Neural cell (in vitro differentiated cells): ENCODE results near the gene WDHD1. TPM values are rescaled to one million over a fixed set of nuclear protein-coding genes. Genes with fewer than 3 reads are reported as not detected.

Experiments used
- H2AFZ ChIP-seq: fragments of 200-600, 300-800 bp; sonication (generic), shearing (Covaris generic); 2 replicates; pipeline ENCODE4 v1.6.0; 2014; ENCODE audit warnings: low read depth, mild to moderate bottlenecking, antibody characterized with exemption, low read length, moderate library complexity
- H3F3A ChIP-seq: fragments of 200-600 bp; shearing (Covaris generic); 2 replicates; pipeline ENCODE4 v1.6.1; 2016; ENCODE audit warnings: mild to moderate bottlenecking, moderate library complexity, mixed read lengths, antibody characterized with exemption, low read length; ENCODE audit not compliant: insufficient read depth, poor library complexity, severe bottlenecking
- H3K27ac ChIP-seq: fragments of 200-600, 300-800 bp; sonication (generic), shearing (Covaris generic); 2 replicates; pipeline ENCODE4 v1.5.1; 2014; ENCODE audit warnings: mild to moderate bottlenecking, low read length, moderate library complexity
- H3K27me3 ChIP-seq: fragments of 300-800, 200-600 bp; sonication (generic), shearing (Covaris generic); 2 replicates; pipeline ENCODE4 v1.6.0; 2014; ENCODE audit warnings: mild to moderate bottlenecking, low read depth, low read length, moderate library complexity; ENCODE audit not compliant: insufficient read depth
- H3K36me3 ChIP-seq: fragments of 300-800, 200-600 bp; sonication (generic), shearing (Covaris generic); 2 replicates; pipeline ENCODE4 v1.5.1; 2014; ENCODE audit warnings: mild to moderate bottlenecking, antibody characterized with exemption, low read length, moderate library complexity; ENCODE audit not compliant: insufficient read depth
- H3K4me2 ChIP-seq: fragments of 300-800, 200-600 bp; sonication (generic), shearing (Covaris generic); 2 replicates; pipeline ENCODE4 v1.6.0; 2014; ENCODE audit warnings: mild to moderate bottlenecking, low read length
- H3K4me3 ChIP-seq: fragments of 300-800, 200-600 bp; sonication (generic), shearing (Covaris generic); 2 replicates; pipeline ENCODE4 v1.5.1; 2014; ENCODE audit warnings: mild to moderate bottlenecking, low read length, moderate library complexity
- H3K79me2 ChIP-seq: fragments of 200-600 bp; shearing (Covaris generic); replicated peaks from 2 replicates; pipeline ENCODE4 v1.6.0; 2014; ENCODE audit warnings: mild to moderate bottlenecking, low read length, moderate library complexity; ENCODE audit not compliant: insufficient read depth
- H3K9ac ChIP-seq: fragments of 300-800, 200-600 bp; sonication (generic), shearing (Covaris generic); 2 replicates; pipeline ENCODE4 v1.6.1; 2016; ENCODE audit warnings: mild to moderate bottlenecking, low read length, mixed read lengths
- H3K9me2 ChIP-seq: fragments of 200-600 bp; shearing (Covaris generic); 2 replicates; pipeline ENCODE4 v1.6.1; 2016; ENCODE audit warnings: mild to moderate bottlenecking, low read length, mixed read lengths; ENCODE audit not compliant: insufficient read depth
- H3K9me3 ChIP-seq: fragments of 200-600, 300-800 bp; sonication (generic), shearing (Covaris generic); 2 replicates; pipeline ENCODE4 v1.6.1; 2016; ENCODE audit warnings: mild to moderate bottlenecking, mixed run types, low read length, moderate library complexity, mixed read lengths
- H4K20me1 ChIP-seq: fragments of 200-600 bp; shearing (Covaris generic); 2 replicates; pipeline ENCODE4 v1.6.1; 2016; ENCODE audit warnings: mild to moderate bottlenecking, mixed run types; ENCODE audit not compliant: insufficient read depth
- CTCF ChIP-seq: fragments of 450-650 bp; IDR thresholded peaks from 2 replicates; pipeline ENCODE4 v1.5.1; 2014; ENCODE audit warnings: antibody characterized with exemption, mild to moderate bottlenecking, moderate library complexity; ENCODE audit not compliant: poor library complexity, severe bottlenecking
- EP300 ChIP-seq: fragments of 450-650 bp; conservative IDR thresholded peaks from 2 replicates; pipeline ENCODE4 v1.6.1; 2014; ENCODE audit warnings: antibody characterized with exemption, mild to moderate bottlenecking, moderate library complexity; ENCODE audit not compliant: poor library complexity, severe bottlenecking
- EZH2 ChIP-seq: fragments of 200-600, 300-800 bp; shearing (Covaris generic), sonication (generic); IDR thresholded peaks from 2 replicates; pipeline ENCODE4 v1.6.1; 2014; ENCODE audit warnings: antibody characterized with exemption, low read length, borderline replicate concordance, mild to moderate bottlenecking; ENCODE audit not compliant: insufficient read depth, poor library complexity, severe bottlenecking
- MXI1 ChIP-seq: fragments of 450-650 bp; conservative IDR thresholded peaks from 2 replicates; pipeline ENCODE4 v1.6.1; 2014; ENCODE audit warnings: antibody characterized with exemption, mild to moderate bottlenecking; ENCODE audit not compliant: poor library complexity, severe bottlenecking
- POLR2AphosphoS5 ChIP-seq: IDR thresholded peaks from 2 replicates; pipeline ENCODE4 v1.6.1; 2012
- RAD21 ChIP-seq: fragments of 450-650 bp; conservative IDR thresholded peaks from 2 replicates; pipeline ENCODE4 v1.6.1; 2014; ENCODE audit warnings: antibody characterized with exemption, mild to moderate bottlenecking, moderate library complexity
- REST ChIP-seq: IDR thresholded peaks from 2 replicates; pipeline ENCODE4 v1.6.1; 2012; ENCODE audit warnings: borderline replicate concordance
- SMC3 ChIP-seq: fragments of 450-650 bp; conservative IDR thresholded peaks from 2 replicates; pipeline ENCODE4 v1.6.1; 2014; ENCODE audit warnings: antibody characterized with exemption, mild to moderate bottlenecking, moderate library complexity; ENCODE audit not compliant: poor library complexity
- TAF1 ChIP-seq: IDR thresholded peaks from 2 replicates; pipeline ENCODE4 v1.6.1; 2012; ENCODE audit warnings: low read depth
- polyA plus RNA-seq: library from polyadenylated mRNA; depleted of rRNA; stranded (reverse); fragments of >200 nt; gene quantifications from 2 replicates; pipeline ENCODE4 v1.2.3, GENCODE V29; 2014

WDHD1 gene
- polyA plus RNA-seq, 1 donor from 2014 or later, result 8.0 TPM

DNA sequence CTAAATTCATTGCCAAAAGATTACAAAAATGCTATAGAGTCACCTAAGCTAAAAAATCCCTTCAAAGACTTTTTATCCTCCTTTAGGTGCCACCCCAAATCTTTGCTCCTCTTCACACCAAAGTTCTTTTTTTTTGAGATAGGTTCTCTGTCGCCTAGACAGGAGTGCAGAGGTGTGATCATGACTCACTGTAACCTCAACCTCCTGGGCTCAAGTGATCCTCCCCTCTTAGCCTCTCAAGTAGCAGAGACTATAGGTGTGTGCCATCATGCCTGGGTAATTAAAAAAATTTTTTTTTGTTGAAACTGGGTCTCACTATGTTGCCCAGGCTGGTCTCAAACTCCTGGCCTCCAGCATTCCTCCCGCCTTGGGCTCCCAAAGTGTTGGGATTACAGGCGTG lies 47.9 kb downstream of the WDHD1 start:
- TF ChIP-seq RAD21 (no peak), CTCF (no peak), REST (no peak), EZH2 (no peak), MXI1 (no peak), TAF1 (no peak), SMC3 (no peak), POLR2AphosphoS5 (no peak), EP300 (no peak)
- H3K36me3 ChIP-seq, result no peaks in the 10 kb centered on the region
- no peak overlapping the region for H2AFZ ChIP-seq
- H3K4me2 ChIP-seq, result no peak overlapping the region
- no peaks in the 10 kb centered on the region for H3F3A ChIP-seq
- no peaks in the 10 kb centered on the region for H4K20me1 ChIP-seq
- no peaks in the 10 kb centered on the region for H3K27me3 ChIP-seq
- H3K9me3 ChIP-seq, result no peaks in the 10 kb centered on the region
- H3K27ac ChIP-seq, result no peak overlapping the region
- H3K4me3 ChIP-seq, result no peak overlapping the region
- H3K9ac ChIP-seq, result no peak overlapping the region
- H3K9me2 ChIP-seq, result no peaks in the 10 kb centered on the region
- no peaks in the 10 kb centered on the region for H3K79me2 ChIP-seq

GRCh38 chr14:54976316-54976715 lies 50.6 kb downstream of the WDHD1 start:
- no peaks in the 10 kb centered on the region for H3K27me3 ChIP-seq
- H3K27ac ChIP-seq, result no peak overlapping the region
- H3K9ac ChIP-seq, result no peak overlapping the region
- H3F3A ChIP-seq, result no peaks in the 10 kb centered on the region
- H4K20me1 ChIP-seq, result no peaks in the 10 kb centered on the region
- H3K4me2 ChIP-seq, result no peak overlapping the region
- no peaks in the 10 kb centered on the region for H3K36me3 ChIP-seq
- H3K9me2 ChIP-seq, result no peaks in the 10 kb centered on the region
- TF ChIP-seq EP300 (no peak), POLR2AphosphoS5 (no peak), CTCF (no peak)
- H3K4me3 ChIP-seq, result no peak overlapping the region
- no peaks in the 10 kb centered on the region for H3K79me2 ChIP-seq
- no peaks in the 10 kb centered on the region for H3K9me3 ChIP-seq
- no peak overlapping the region for H2AFZ ChIP-seq
